ENCODE results near the gene SFI1. TPM values are rescaled to one million over a fixed set of nuclear protein-coding genes. Genes with fewer than 3 reads are reported as not detected.

The SFI1 gene
- total and polyA plus RNA-seq, 2 of the 4 experiments (the other 2 are of a cell fraction), result 9.9 to 12.0 TPM

DNA sequence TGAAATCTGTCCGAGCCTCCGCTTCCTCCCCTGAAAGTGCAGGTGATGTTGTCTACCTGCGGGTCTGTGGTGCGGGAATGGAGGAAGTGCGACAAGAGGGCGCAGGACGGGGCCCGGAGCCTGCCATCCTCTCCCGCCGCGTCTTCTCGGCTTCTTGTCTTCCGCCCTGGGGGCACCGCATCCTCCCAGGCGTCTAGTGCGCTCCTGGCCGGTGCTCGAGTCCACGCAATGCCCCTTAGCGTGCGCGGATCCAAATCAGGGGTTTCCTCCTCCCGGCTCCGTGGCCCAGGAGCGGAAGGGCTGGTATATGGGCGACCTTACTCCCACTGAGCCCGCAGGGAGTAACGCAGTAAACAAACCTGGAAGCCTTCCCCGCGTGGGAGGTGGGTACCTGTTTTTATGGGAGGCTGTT, 405 bp downstream of the SFI1 start:
- H4K5ac ChIP-seq (ENCODE audit: low read depth, low read length), result no peak overlapping the region
- ATAC-seq (ENCODE audit: low read depth) (peak; percentile 28), DNase-seq (no peak)
- H3K56ac ChIP-seq (ENCODE audit: extremely low read depth, insufficient read depth, low read length), result peak overlapping the region; percentile 4; the same call in 1 of the 2 replicates
- H3K18ac ChIP-seq (ENCODE audit: low read depth, low read length), result no peak overlapping the region
- intact Hi-C loops (cut with micrococcal nuclease) (loop anchor here (2.0 to 5.0 kb wide), 2 partner anchors 36 to 136 kb away; no protein-coding TSS in a partner anchor), dilution Hi-C loops (cut with HindIII; ENCODE audit: low sequenced_read_pairs, unreplicated experiment) (no loop called here), in situ Hi-C loops (cut with MboI; ENCODE audit: low sequenced_read_pairs) (no loop called here)
- H3K36me3 ChIP-seq (ENCODE audit: control insufficient read depth, insufficient read depth, low read length), result no peaks in the 10 kb centered on the region
- H3K14ac ChIP-seq (replicated peaks; ENCODE audit: low read depth, low read length), result peak overlapping the region; percentile 69; the same call in 1 of the 2 replicates
- peak overlapping the region; percentile 77 for H3K4me3 ChIP-seq (ENCODE audit: insufficient read depth, low read depth, low read length)
- no peaks in the 10 kb centered on the region for H3K27me3 ChIP-seq (ENCODE audit: control insufficient read depth, insufficient read depth, low read length)
- WGBS, 2 experiments (ENCODE audit: extremely low coverage in 2 of 2, insufficient read length in 1 of 2), result 0% methylated on average over 18 of the region's 30 CpGs; no CpG with 5 or more reads in 1 of the 2 experiments
- peak overlapping the region; percentile 57 for H3K4ac ChIP-seq (ENCODE audit: low read depth, low read length)
- peaks cover under 1% of the 10 kb centered on the region for H3K9me1 ChIP-seq (ENCODE audit: insufficient read depth, low read length)
- peak overlapping the region; percentile 49; the same call in 1 of the 2 replicates for H3K27ac ChIP-seq (ENCODE audit: insufficient read depth, low read length)
- peak overlapping the region; percentile 70 for H2AK9ac ChIP-seq (replicated peaks; ENCODE audit: low read depth, low read length, poor library complexity)
- no peak overlapping the region for H2BK20ac ChIP-seq (ENCODE audit: low read depth, low read length)
- H3K79me1 ChIP-seq (ENCODE audit: low read depth in 1 of 2, low read length in 2 of 2), result peaks cover 12 to 27% of the 10 kb centered on the region in 2 experiments
- H2BK5ac ChIP-seq (ENCODE audit: low read depth, low read length, poor library complexity, severe bottlenecking), result peak overlapping the region; percentile 10
- no peaks in the 10 kb centered on the region for H3K4me1 ChIP-seq (ENCODE audit: control insufficient read depth, insufficient read depth, low read length)
- POLR2A ChIA-PET (ENCODE audit: unreplicated experiment), result no interaction called here
- H3K9me3 ChIP-seq (ENCODE audit: control insufficient read depth, insufficient read depth, low read length), result no peaks in the 10 kb centered on the region
- H2BK120ac ChIP-seq (ENCODE audit: low read depth, low read length), result no peak overlapping the region
- no TSS peak for BruUV-seq (replicated peaks)
- 0 out of 2 replicates have a peak overlapping the region, but pooled peaks have one; percentile 3 for H2AK5ac ChIP-seq (ENCODE audit: low read depth, low read length)
- peak overlapping the region; percentile 20 to 37; a peak in 2 of 4 replicates for H4K8ac ChIP-seq (ENCODE audit: low read depth in 2 of 2, low read length in 2 of 2)
- no peak overlapping the region; the same call in 1 of the 2 replicates for H4K91ac ChIP-seq (ENCODE audit: insufficient read depth, low read depth, low read length)
- no peak overlapping the region for H2BK15ac ChIP-seq (ENCODE audit: low read depth, low read length)
- peak overlapping the region; percentile 63 for H3K9ac ChIP-seq (ENCODE audit: low read depth, low read length)
- H3K4me2 ChIP-seq (ENCODE audit: low read depth, low read length), result peak overlapping the region; percentile 74
- H2AFZ ChIP-seq (replicated peaks; ENCODE audit: low read length, poor library complexity), result peak overlapping the region; percentile 94
- H3K23ac ChIP-seq (ENCODE audit: low read depth, low read length), result peak overlapping the region; percentile 74
- no peaks in the 10 kb centered on the region for H4K20me1 ChIP-seq (ENCODE audit: insufficient read depth, low read length)
- TF ChIP-seq BHLHE40 (IDR thresholded peaks at IDR 0.05; ENCODE audit: low read depth, low read length) (no peak), RFX5 (IDR thresholded peaks at IDR 0.05; ENCODE audit: low read depth, low read length) (no peak), CEBPB (IDR thresholded peaks at IDR 0.05; ENCODE audit: low read depth, low read length) (no peak), RCOR1 (IDR thresholded peaks at IDR 0.05; ENCODE audit: insufficient replicate concordance, low read length) (no peak)
- TF ChIP-seq, protein P1, sequence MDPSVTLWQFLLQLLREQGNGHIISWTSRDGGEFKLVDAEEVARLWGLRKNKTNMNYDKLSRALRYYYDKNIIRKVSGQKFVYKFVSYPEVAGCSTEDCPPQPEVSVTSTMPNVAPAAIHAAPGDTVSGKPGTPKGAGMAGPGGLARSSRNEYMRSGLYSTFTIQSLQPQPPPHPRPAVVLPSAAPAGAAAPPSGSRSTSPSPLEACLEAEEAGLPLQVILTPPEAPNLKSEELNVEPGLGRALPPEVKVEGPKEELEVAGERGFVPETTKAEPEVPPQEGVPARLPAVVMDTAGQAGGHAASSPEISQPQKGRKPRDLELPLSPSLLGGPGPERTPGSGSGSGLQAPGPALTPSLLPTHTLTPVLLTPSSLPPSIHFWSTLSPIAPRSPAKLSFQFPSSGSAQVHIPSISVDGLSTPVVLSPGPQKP (IDR thresholded peaks at IDR 0.05; ENCODE audit: borderline replicate concordance, low read depth, low read length), result no peak
- CTCF ChIA-PET, result no interaction called here

All from IMR-90 (cell line).